ENCODE measurements around the gene RGS7. TPM values are rescaled to one million over a fixed set of nuclear protein-coding genes. Genes with fewer than 3 reads are reported as not detected.

RGS7 gene
- total and polyA plus RNA-seq, 2 of the 4 experiments (the other 2 are of a cell fraction), result 0.58 to 0.72 TPM

- TF ChIP-seq, protein P1, sequence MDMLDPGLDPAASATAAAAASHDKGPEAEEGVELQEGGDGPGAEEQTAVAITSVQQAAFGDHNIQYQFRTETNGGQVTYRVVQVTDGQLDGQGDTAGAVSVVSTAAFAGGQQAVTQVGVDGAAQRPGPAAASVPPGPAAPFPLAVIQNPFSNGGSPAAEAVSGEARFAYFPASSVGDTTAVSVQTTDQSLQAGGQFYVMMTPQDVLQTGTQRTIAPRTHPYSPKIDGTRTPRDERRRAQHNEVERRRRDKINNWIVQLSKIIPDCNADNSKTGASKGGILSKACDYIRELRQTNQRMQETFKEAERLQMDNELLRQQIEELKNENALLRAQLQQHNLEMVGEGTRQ (IDR thresholded peaks at IDR 0.05; ENCODE audit: low read depth, low read length), result no peak
- TF ChIP-seq POLR2A (IDR thresholded peaks at IDR 0.05; ENCODE audit: low read depth, low read length), result no peak
Observed at GRCh38 chr1:241396747-241397681, 40.0 kb upstream of the RGS7 start (continued).

DNA sequence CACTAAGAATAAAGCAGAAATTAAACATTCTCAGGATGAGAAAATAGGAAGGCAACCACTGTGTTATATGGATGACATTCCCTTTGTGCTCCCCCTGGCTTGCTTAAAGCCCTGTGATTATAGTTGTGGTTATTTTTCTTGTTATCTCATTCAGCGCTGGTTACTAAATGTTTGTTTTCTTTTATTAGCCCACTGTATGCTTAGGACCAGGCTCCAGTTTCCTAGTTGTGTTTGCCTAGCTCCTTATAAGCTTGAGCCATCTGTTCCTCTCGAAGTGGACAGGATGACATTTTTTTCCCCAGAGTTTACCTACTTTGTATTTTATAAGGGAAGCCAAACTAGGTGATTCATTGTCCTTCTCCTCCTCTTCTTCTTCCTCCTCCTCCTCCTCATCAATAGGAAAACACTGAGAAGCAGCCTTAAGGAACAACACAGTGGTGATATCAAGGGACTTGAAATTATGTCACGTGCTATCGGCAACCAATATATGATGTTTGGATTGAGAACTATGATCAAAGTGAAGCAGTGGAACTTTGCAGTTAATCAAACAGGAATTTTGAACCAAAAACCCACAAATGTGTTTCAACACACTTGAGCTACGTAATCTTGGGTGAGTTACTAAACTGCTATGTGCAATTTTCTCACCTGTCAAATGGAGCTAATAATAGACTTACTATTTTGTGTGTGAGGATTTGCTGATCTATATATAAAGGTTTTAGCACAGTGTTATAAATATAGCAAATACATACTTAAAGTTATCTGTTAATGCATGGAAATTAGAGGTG lies 35.1 kb upstream of the RGS7 start:
- no peak; the same call in 1 of the 2 replicates for ATAC-seq (ENCODE audit: low read depth)
- TF ChIP-seq POLR2A (IDR thresholded peaks at IDR 0.05; ENCODE audit: low read depth, low read length) (no peak), ELK1 (IDR thresholded peaks at IDR 0.05; ENCODE audit: borderline replicate concordance, low read depth, low read length) (no peak), CTCF (conservative IDR thresholded peaks at IDR 0.05; ENCODE audit: low read depth, low read length) (no peak), MXI1 (IDR thresholded peaks at IDR 0.05; ENCODE audit: borderline replicate concordance, low read depth, low read length) (no peak), MAZ (IDR thresholded peaks at IDR 0.05; ENCODE audit: borderline replicate concordance, low read depth, low read length) (no peak), FOS (IDR thresholded peaks at IDR 0.05; ENCODE audit: low read depth, low read length) (no peak), RCOR1 (IDR thresholded peaks at IDR 0.05; ENCODE audit: insufficient replicate concordance, low read length) (no peak), CEBPB (IDR thresholded peaks at IDR 0.05; ENCODE audit: low read depth, low read length) (no peak), CHD1 (IDR thresholded peaks at IDR 0.05; ENCODE audit: low read depth, low read length) (no peak)

More for the DNA sequence above, 35.1 kb upstream of the RGS7 start:
- no peak overlapping the region for H2BK5ac ChIP-seq (ENCODE audit: low read depth, low read length, poor library complexity, severe bottlenecking)
- no peak overlapping the region for H3K56ac ChIP-seq (ENCODE audit: extremely low read depth, insufficient read depth, low read length)
- no peak overlapping the region for H3K4me3 ChIP-seq (ENCODE audit: insufficient read depth, low read depth, low read length)
- H2AK9ac ChIP-seq (replicated peaks; ENCODE audit: low read depth, low read length, poor library complexity), result no peak overlapping the region
- intact Hi-C loops (cut with micrococcal nuclease) (no loop called here), dilution Hi-C loops (cut with HindIII; ENCODE audit: low sequenced_read_pairs, unreplicated experiment) (no loop called here), in situ Hi-C loops (cut with MboI; ENCODE audit: low sequenced_read_pairs) (no loop called here)
- no peak overlapping the region; the same call in 1 of the 2 replicates for H3K4me2 ChIP-seq (ENCODE audit: low read depth, low read length)
- H4K8ac ChIP-seq (ENCODE audit: low read depth in 2 of 2, low read length in 2 of 2), result no peak overlapping the region
- H3K9ac ChIP-seq (ENCODE audit: low read depth, low read length), result no peak overlapping the region
- ChIA-PET CTCF (no interaction called here), POLR2A (ENCODE audit: unreplicated experiment) (no interaction called here)
- H3K14ac ChIP-seq (replicated peaks; ENCODE audit: low read depth, low read length), result no peak overlapping the region
- H2AFZ ChIP-seq (replicated peaks; ENCODE audit: low read length, poor library complexity), result no peak overlapping the region
- H2BK15ac ChIP-seq (ENCODE audit: low read depth, low read length), result no peak overlapping the region
- 0 out of 2 replicates have a peak, but pooled peaks cover 2% of the 10 kb centered on the region for H3K27me3 ChIP-seq (ENCODE audit: control insufficient read depth, insufficient read depth, low read length)
- no peaks in the 10 kb centered on the region; the same call in none of the 2 replicates for H3K4me1 ChIP-seq (ENCODE audit: control insufficient read depth, insufficient read depth, low read length)
- H3K27ac ChIP-seq (ENCODE audit: insufficient read depth, low read length), result no peak overlapping the region
- H2AK5ac ChIP-seq (ENCODE audit: low read depth, low read length), result no peak overlapping the region
- no peaks in the 10 kb centered on the region for H3K9me1 ChIP-seq (ENCODE audit: insufficient read depth, low read length)
- peak; percentile 37 for DNase-seq
- no peaks in the 10 kb centered on the region for H4K20me1 ChIP-seq (ENCODE audit: insufficient read depth, low read length)
- no peaks in the 10 kb centered on the region for H3K9me3 ChIP-seq (ENCODE audit: control insufficient read depth, insufficient read depth, low read length)
- H3K23ac ChIP-seq (ENCODE audit: low read depth, low read length), result no peak overlapping the region
- H2BK20ac ChIP-seq (ENCODE audit: low read depth, low read length), result no peak overlapping the region
- H3K36me3 ChIP-seq (ENCODE audit: control insufficient read depth, insufficient read depth, low read length), result no peaks in the 10 kb centered on the region
- BruUV-seq (replicated peaks), result no TSS peak
- WGBS, 2 experiments (ENCODE audit: extremely low coverage in 2 of 2, insufficient read length in 1 of 2), result no CpG with 5 or more reads among the region's 5 CpGs
- no peak overlapping the region for H2BK120ac ChIP-seq (ENCODE audit: low read depth, low read length)
- no peak overlapping the region for H3K4ac ChIP-seq (ENCODE audit: low read depth, low read length)
- no peaks in the 10 kb centered on the region for H3K79me1 ChIP-seq (ENCODE audit: low read depth in 1 of 2, low read length in 2 of 2)
- H3K18ac ChIP-seq (ENCODE audit: low read depth, low read length), result no peak overlapping the region
- H4K5ac ChIP-seq (ENCODE audit: low read depth, low read length), result no peak overlapping the region
- H4K91ac ChIP-seq (ENCODE audit: insufficient read depth, low read depth, low read length), result no peak overlapping the region

All from IMR-90 (cell line).